Ascending aorta (tissue), 2 donors: Measurements from ENCODE around the gene ADM. TPM values are rescaled to one million over a fixed set of nuclear protein-coding genes. Genes with fewer than 3 reads are reported as not detected.

Experiments used
- DNase-seq, 2 donors: peaks; one replicate each; pipeline ENCODE4 v3.0.0-alpha.2; 2019; ENCODE audit warnings: low spot score in 2 of 2
- H3K27ac ChIP-seq, 2 donors: fragments of 200-600 bp; sonication (generic); one replicate each; pipeline ENCODE4 v1.5.1; 2016 to 2017; ENCODE audit warnings: mild to moderate bottlenecking in 1 of 2
- H3K27me3 ChIP-seq: fragments of 200-600 bp; sonication (generic); one replicate; pipeline ENCODE4 v1.5.1; 2017
- H3K36me3 ChIP-seq, 2 donors: fragments of 200-600 bp; sonication (generic); one replicate each; pipeline ENCODE4 v1.5.1; 2016
- H3K4me1 ChIP-seq, 2 donors: fragments of 200-600 bp; sonication (generic); one replicate each; pipeline ENCODE4 v1.5.1; 2016 to 2017; ENCODE audit warnings: mild to moderate bottlenecking in 1 of 2
- H3K4me3 ChIP-seq, 2 donors: fragments of 200-600 bp; sonication (generic); one replicate each; pipeline ENCODE4 v1.5.1; 2016 to 2017; ENCODE audit warnings: mild to moderate bottlenecking in 1 of 2
- H3K9me3 ChIP-seq, 2 donors: fragments of 200-600 bp; sonication (generic); one replicate each; pipeline ENCODE4 v1.5.1; 2016
- intact Hi-C: fragments of 100-400 bp; cut with DNase I; formaldehyde crosslinking; loops from one replicate; pipeline ENCODE4 v1.15.1; 2023
- total RNA-seq: library from RNA; depleted of rRNA; stranded (reverse); fragments of >200 nt; gene quantifications from one replicate; pipeline ENCODE4 v1.1.0, GENCODE V29; 2016
- TF ChIP-seq, protein P1 (sequence below), 3 experiments: fragments of 200-600 bp in 2 of 3; fragments of 450-650 bp in 1 of 3; sonication (generic) in 2 of 3; IDR thresholded peaks; one replicate each; pipeline ENCODE4 v1.5.1; 2016 to 2019; ENCODE audit warnings: antibody characterized with exemption in 3 of 3, mild to moderate bottlenecking in 1 of 3, moderate library complexity in 1 of 3

Gene ADM
- total RNA-seq, 1 donor from 2014 or later = 56.8 TPM

DNA sequence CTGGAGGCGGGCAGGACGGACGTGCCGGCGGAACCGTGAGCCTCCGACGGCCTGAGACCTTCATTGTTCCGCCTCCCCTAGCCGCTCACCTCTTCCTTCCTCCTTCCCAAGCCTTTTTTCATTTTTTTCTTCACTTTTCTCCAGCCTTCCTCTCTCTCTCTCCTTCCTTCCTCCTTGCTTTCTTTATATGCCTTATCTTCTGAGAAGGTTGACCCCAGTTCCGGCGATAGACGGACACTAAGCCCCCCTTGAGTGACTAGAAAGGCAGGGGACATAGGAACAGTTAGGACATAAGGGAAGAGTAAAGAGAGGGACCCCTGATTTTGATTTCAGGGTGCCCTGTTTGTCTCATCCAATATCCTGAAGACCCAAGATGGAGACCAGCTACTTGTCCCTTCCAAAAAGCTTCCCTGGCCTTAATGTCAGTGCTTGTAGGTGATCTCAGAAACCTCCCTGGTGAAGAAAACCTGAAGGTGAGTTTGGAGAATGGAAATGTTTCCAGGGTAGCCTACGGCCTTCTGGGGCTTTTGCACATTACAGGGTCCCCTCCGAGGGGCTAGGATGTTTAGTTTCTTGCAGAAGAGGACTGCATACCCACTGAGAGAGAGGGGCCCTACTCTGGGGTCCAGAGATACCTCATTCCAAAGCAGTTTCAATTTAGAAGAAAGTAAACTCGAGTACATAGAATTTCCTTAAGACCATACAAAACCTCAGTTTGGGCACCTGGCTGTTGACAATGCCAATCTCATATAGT, 3.5 kb downstream of the ADM start:
- Histone ChIP-seq H3K4me1 (peaks cover 0 to 32% of the 10 kb centered on the region in 2 donors), H3K9me3 (no peaks in the 10 kb centered on the region), H3K4me3 (peak overlapping the region; percentile 69 to 85), H3K27me3 (no peaks in the 10 kb centered on the region), H3K27ac (peak overlapping the region; percentile 70 to 76), H3K36me3 (no peaks in the 10 kb centered on the region)
- intact Hi-C loops = loop anchor here (1.0 to 10.0 kb wide), 5 partner anchors 14 to 696 kb away; no protein-coding TSS in a partner anchor
- DNase-seq = no peak
- TF ChIP-seq, protein P1, sequence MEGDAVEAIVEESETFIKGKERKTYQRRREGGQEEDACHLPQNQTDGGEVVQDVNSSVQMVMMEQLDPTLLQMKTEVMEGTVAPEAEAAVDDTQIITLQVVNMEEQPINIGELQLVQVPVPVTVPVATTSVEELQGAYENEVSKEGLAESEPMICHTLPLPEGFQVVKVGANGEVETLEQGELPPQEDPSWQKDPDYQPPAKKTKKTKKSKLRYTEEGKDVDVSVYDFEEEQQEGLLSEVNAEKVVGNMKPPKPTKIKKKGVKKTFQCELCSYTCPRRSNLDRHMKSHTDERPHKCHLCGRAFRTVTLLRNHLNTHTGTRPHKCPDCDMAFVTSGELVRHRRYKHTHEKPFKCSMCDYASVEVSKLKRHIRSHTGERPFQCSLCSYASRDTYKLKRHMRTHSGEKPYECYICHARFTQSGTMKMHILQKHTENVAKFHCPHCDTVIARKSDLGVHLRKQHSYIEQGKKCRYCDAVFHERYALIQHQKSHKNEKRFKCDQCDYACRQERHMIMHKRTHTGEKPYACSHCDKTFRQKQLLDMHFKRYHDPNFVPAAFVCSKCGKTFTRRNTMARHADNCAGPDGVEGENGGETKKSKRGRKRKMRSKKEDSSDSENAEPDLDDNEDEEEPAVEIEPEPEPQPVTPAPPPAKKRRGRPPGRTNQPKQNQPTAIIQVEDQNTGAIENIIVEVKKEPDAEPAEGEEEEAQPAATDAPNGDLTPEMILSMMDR (IDR thresholded peaks at IDR 0.05) = no peak

GRCh38 chr11:10309163-10310093, 4.6 kb downstream of the ADM start:
- peak overlapping the region; percentile 54 to 76 for H3K27ac ChIP-seq
- peak in 1 of 2 donors; percentile 81 for DNase-seq

DNA sequence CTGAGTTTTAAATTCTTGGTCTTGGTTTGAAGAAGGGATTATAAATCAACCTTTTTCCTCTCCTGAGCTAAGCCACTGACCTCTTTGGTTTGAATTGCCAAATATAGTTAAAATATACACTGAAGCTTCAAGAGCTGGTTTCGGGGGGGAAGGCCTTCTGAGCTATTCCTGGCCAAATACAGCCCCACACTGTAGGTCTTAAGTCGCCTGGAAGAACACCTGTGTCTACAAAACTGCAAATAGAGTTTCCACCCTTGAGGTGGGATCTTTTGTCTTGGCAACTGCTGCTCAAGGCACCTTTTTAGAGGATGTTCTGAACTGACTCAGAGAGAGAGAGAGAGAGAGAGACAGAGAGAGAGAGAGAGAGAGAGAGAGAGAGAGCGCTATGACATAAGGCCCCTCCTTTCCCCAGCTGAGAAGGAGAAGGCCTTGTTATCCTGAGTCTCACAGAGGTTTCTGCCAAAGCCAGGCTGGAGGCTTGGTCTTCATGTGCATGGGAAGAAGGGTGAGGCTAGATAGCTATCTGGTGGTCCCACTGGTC, 5.5 kb downstream of the ADM start:
- no peak for DNase-seq
- intact Hi-C loops = no loop called here
- H3K4me3 ChIP-seq = no peak overlapping the region
- TF ChIP-seq, protein P1 (IDR thresholded peaks at IDR 0.05) = no peak
- peak overlapping the region in 1 of 2 donors; percentile 76 for H3K27ac ChIP-seq
- H3K36me3 ChIP-seq = no peaks in the 10 kb centered on the region
- H3K4me1 ChIP-seq = peaks cover 0 to 30% of the 10 kb centered on the region in 2 donors
- no peaks in the 10 kb centered on the region for H3K27me3 ChIP-seq
- no peaks in the 10 kb centered on the region for H3K9me3 ChIP-seq

More at GRCh38 chr11:10309163-10310093, 4.6 kb downstream of the ADM start:
- H3K27me3 ChIP-seq = no peaks in the 10 kb centered on the region
- no peak overlapping the region for H3K4me3 ChIP-seq
- no peaks in the 10 kb centered on the region for H3K36me3 ChIP-seq
- TF ChIP-seq, protein P1 (IDR thresholded peaks at IDR 0.05) = no peak
- H3K9me3 ChIP-seq = no peaks in the 10 kb centered on the region
- intact Hi-C loops = loop anchor here (5.0 to 10.0 kb wide), 4 partner anchors 58 to 697 kb away; no protein-coding TSS in a partner anchor
- peaks cover 0 to 31% of the 10 kb centered on the region in 2 donors for H3K4me1 ChIP-seq

- TF ChIP-seq, protein P1 (IDR thresholded peaks at IDR 0.05) = no peak
- intact Hi-C loops = no loop called here
- no peak overlapping the region for H3K27ac ChIP-seq
- H3K4me1 ChIP-seq = peaks cover 1 to 29% of the 10 kb centered on the region in 2 donors
- no peak overlapping the region for H3K4me3 ChIP-seq
- H3K27me3 ChIP-seq = no peaks in the 10 kb centered on the region
- DNase-seq = no peak
- H3K36me3 ChIP-seq = no peaks in the 10 kb centered on the region
- H3K9me3 ChIP-seq = no peaks in the 10 kb centered on the region
Observed at GRCh38 chr11:10311802-10312201, 6.9 kb downstream of the ADM start.

DNA sequence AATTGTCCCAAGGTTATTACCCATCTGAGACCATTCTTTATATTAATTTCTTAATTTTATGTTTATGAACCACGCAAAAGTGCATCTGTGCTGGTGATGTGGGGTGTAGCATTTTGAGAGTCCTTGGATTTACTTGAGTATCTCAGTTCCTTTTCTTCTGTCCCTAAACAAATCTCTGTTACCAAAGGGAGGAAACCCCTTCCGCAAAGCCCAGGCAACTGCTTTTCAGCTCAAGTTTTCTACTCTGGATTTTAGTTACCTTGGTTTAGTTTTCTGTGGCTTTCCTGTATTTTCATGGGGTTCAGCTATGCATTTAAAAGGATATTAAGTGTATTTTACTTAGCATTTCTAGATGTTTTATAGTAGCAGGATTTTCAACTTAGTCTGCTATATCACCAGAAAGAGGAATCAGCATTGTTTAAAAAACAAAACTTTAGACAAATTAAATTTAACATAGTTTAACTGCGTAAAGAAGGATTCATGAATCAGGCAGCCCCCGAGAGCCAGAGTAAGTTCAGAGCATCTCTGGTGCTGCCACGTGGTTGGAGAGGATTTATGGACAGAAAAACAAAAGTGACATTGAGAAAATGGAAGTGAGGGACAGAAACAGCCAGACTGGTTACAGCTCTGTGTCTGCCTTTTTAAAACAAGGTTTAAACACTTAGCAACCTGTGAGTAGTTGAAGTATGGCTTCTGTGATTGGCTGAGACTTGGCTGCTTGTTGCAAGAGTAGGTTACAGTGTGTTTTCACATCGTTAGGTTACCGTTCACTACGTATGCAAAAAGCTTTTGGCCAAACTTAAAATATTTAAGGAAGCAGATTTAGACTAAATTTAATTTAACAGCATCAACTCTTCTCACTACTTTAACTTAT, 9.6 kb downstream of the ADM start:
- peaks cover 4 to 9% of the 10 kb centered on the region in 2 donors for H3K4me1 ChIP-seq
- H3K4me3 ChIP-seq = no peak overlapping the region
- intact Hi-C loops = no loop called here
- TF ChIP-seq, protein P1 (IDR thresholded peaks at IDR 0.05) = no peak
- H3K27ac ChIP-seq = no peak overlapping the region
- no peaks in the 10 kb centered on the region for H3K27me3 ChIP-seq
- H3K9me3 ChIP-seq = no peaks in the 10 kb centered on the region
- DNase-seq = no peak
- no peaks in the 10 kb centered on the region for H3K36me3 ChIP-seq
